Activated naive CD4-positive, alpha-beta T cell treated with anti-CD3 and anti-CD28 coated beads for 36 hours (primary cell): Measurements from ENCODE around the gene TNNT2. TPM values are rescaled to one million over a fixed set of nuclear protein-coding genes. Genes with fewer than 3 reads are reported as not detected.

Experiments
- CTCF ChIA-PET: fragments of 350-600 bp; sonication (Branson Sonifier 250); formaldehyde crosslinking; loops from one replicate; lab custom pipeline; 2021; ENCODE audit warnings: antibody characterized with exemption; lab: Charles Lee
- DNase-seq: peaks from one replicate; pipeline ENCODE4 v3.0.0-alpha.2; 2020
- H3K27ac Mint-ChIP-seq: one replicate; pipeline ENCODE4 v1.8.0; 2021; ENCODE audit warnings: mild to moderate bottlenecking, mixed read lengths
- H3K27me3 Mint-ChIP-seq: one replicate; pipeline ENCODE4 v1.8.0; 2021; ENCODE audit warnings: low read depth, mixed read lengths
- H3K36me3 Mint-ChIP-seq: one replicate; pipeline ENCODE4 v1.8.0; 2021; ENCODE audit warnings: low read depth, mixed read lengths
- H3K4me1 Mint-ChIP-seq: one replicate; pipeline ENCODE4 v1.8.0; 2021; ENCODE audit warnings: low read depth, mixed read lengths
- H3K4me3 Mint-ChIP-seq: one replicate; pipeline ENCODE4 v1.8.0; 2021; ENCODE audit warnings: mild to moderate bottlenecking, moderate library complexity, mixed read lengths
- H3K9me3 Mint-ChIP-seq: one replicate; pipeline ENCODE4 v1.8.0; 2021; ENCODE audit warnings: mixed read lengths
- intact Hi-C: fragments of 100-400 bp; cut with micrococcal nuclease; formaldehyde crosslinking; loops from one replicate; pipeline ENCODE4 v1.15.1; 2023
- total RNA-seq, 2 experiments: library from RNA; stranded (reverse); gene quantifications; one replicate each; pipeline ENCODE4 v1.2.3, GENCODE V29; 2021

TNNT2 gene
- total RNA-seq, 2 experiments from 2014 or later = not detected

- CTCF ChIA-PET = interaction anchor here (1.2 to 2.0 kb wide), 3 partner anchors 10 to 160 kb away, joined by 3 to 7 read pairs (median 4); no protein-coding TSS in a partner anchor
- H3K27me3 Mint-ChIP-seq = peaks cover 33% of the 10 kb centered on the region
- H3K27ac Mint-ChIP-seq = no peak overlapping the region
- H3K9me3 Mint-ChIP-seq = no peaks in the 10 kb centered on the region
- H3K4me1 Mint-ChIP-seq = no peaks in the 10 kb centered on the region
- H3K36me3 Mint-ChIP-seq = no peaks in the 10 kb centered on the region
- intact Hi-C loops = no loop called here
- H3K4me3 Mint-ChIP-seq = no peak overlapping the region
- DNase-seq = no peak
These were observed 22.9 kb upstream of the TNNT2 start for GRCh38 chr1:201400212-201400851.

- DNase-seq = no peak
- no peak overlapping the region for H3K4me3 Mint-ChIP-seq
- CTCF ChIA-PET = interaction anchor here (0.6 to 2.0 kb wide), 2 partner anchors 8 to 11 kb away, joined by 7 read pairs; no protein-coding TSS in a partner anchor
These were observed 22.1 kb upstream of the TNNT2 start for GRCh38 chr1:201399352-201400126.

GRCh38 chr1:201399018-201399351 lies 21.5 kb upstream of the TNNT2 start, which contains the start of gene LAD1:
Gene LAD1 (minus strand): TSS chr1:201399324. CDS start chr1:201399306, 18 bp downstream.
- Mint-ChIP-seq H3K4me1 (no peaks in the 10 kb centered on the region), H3K27me3 (peaks cover 33% of the 10 kb centered on the region), H3K9me3 (no peaks in the 10 kb centered on the region), H3K36me3 (no peaks in the 10 kb centered on the region), H3K4me3 (no peak within 1 kb of the TSS), H3K27ac (no peak within 1 kb of the TSS)
- CTCF ChIA-PET = interaction anchor here (0.6 kb wide), 1 partner anchor 9 kb away, joined by 7 read pairs; no protein-coding TSS in a partner anchor
- DNase-seq = no peak
- intact Hi-C loops = no loop called here

More at GRCh38 chr1:201399352-201400126, 22.1 kb upstream of the TNNT2 start:
- intact Hi-C loops = no loop called here
- Mint-ChIP-seq H3K4me1 (no peaks in the 10 kb centered on the region), H3K27me3 (peaks cover 33% of the 10 kb centered on the region), H3K27ac (no peak overlapping the region), H3K9me3 (no peaks in the 10 kb centered on the region), H3K36me3 (no peaks in the 10 kb centered on the region)

- DNase-seq = no peak
- intact Hi-C loops = no loop called here
These were observed 20.2 kb upstream of the TNNT2 start for GRCh38 chr1:201397675-201398074.

GRCh38 chr1:201396861-201397464 lies 19.5 kb upstream of the TNNT2 start:
- Mint-ChIP-seq H3K27me3 (peaks cover 33% of the 10 kb centered on the region), H3K4me1 (no peaks in the 10 kb centered on the region), H3K9me3 (no peaks in the 10 kb centered on the region), H3K4me3 (no peak overlapping the region), H3K27ac (no peak overlapping the region), H3K36me3 (no peaks in the 10 kb centered on the region)
- intact Hi-C loops = no loop called here
- CTCF ChIA-PET = interaction anchor here (0.9 kb wide), 1 partner anchor 174 kb away, joined by 3 read pairs; no protein-coding TSS in a partner anchor
- DNase-seq = no peak

More at GRCh38 chr1:201397675-201398074, 20.2 kb upstream of the TNNT2 start:
- Mint-ChIP-seq H3K9me3 (no peaks in the 10 kb centered on the region), H3K36me3 (no peaks in the 10 kb centered on the region), H3K4me3 (no peak overlapping the region), H3K27ac (no peak overlapping the region), H3K27me3 (peaks cover 33% of the 10 kb centered on the region), H3K4me1 (no peaks in the 10 kb centered on the region)
- CTCF ChIA-PET = no interaction called here

- H3K4me1 Mint-ChIP-seq = no peaks in the 10 kb centered on the region
- no peak for DNase-seq
- no peak overlapping the region for H3K4me3 Mint-ChIP-seq
- no peak overlapping the region for H3K27ac Mint-ChIP-seq
- H3K27me3 Mint-ChIP-seq = peaks cover 32% of the 10 kb centered on the region
- H3K9me3 Mint-ChIP-seq = no peaks in the 10 kb centered on the region
- no peaks in the 10 kb centered on the region for H3K36me3 Mint-ChIP-seq
- intact Hi-C loops = no loop called here
- CTCF ChIA-PET = interaction anchor here (0.7 to 0.9 kb wide), 2 partner anchors 86 to 173 kb away, joined by 3 read pairs; no protein-coding TSS in a partner anchor
These were observed 18.5 kb upstream of the TNNT2 start for GRCh38 chr1:201395936-201396335.

- Mint-ChIP-seq H3K27ac (no peak overlapping the region), H3K4me3 (no peak overlapping the region), H3K36me3 (no peaks in the 10 kb centered on the region), H3K27me3 (peaks cover 19% of the 10 kb centered on the region), H3K9me3 (no peaks in the 10 kb centered on the region), H3K4me1 (no peaks in the 10 kb centered on the region)
- CTCF ChIA-PET = interaction anchor here (0.9 to 1.7 kb wide), 3 partner anchors 9 to 140 kb away, joined by 4 to 5 read pairs (median 4); no protein-coding TSS in a partner anchor
- intact Hi-C loops = no loop called here
- no peak for DNase-seq
These were observed 17.1 kb upstream of the TNNT2 start for GRCh38 chr1:201394591-201394990.

GRCh38 chr1:201393076-201393475 lies 15.6 kb upstream of the TNNT2 start:
- Mint-ChIP-seq H3K4me3 (no peak overlapping the region), H3K27me3 (peaks cover 11% of the 10 kb centered on the region), H3K27ac (no peak overlapping the region), H3K4me1 (no peaks in the 10 kb centered on the region), H3K9me3 (no peaks in the 10 kb centered on the region), H3K36me3 (no peaks in the 10 kb centered on the region)
- CTCF ChIA-PET = interaction anchor here (0.5 to 1.2 kb wide), 3 partner anchors 15 to 42 kb away, joined by 3 to 5 read pairs (median 3); no protein-coding TSS in a partner anchor
- no peak for DNase-seq
- intact Hi-C loops = no loop called here

GRCh38 chr1:201391651-201392511 lies 14.4 kb upstream of the TNNT2 start:
- no peak for DNase-seq
- no peaks in the 10 kb centered on the region for H3K9me3 Mint-ChIP-seq
- peaks cover 4% of the 10 kb centered on the region for H3K27me3 Mint-ChIP-seq
- H3K36me3 Mint-ChIP-seq = no peaks in the 10 kb centered on the region
- no peaks in the 10 kb centered on the region for H3K4me1 Mint-ChIP-seq
- H3K27ac Mint-ChIP-seq = no peak overlapping the region
- intact Hi-C loops = no loop called here
- H3K4me3 Mint-ChIP-seq = no peak overlapping the region
- CTCF ChIA-PET = interaction anchor here (1.0 to 1.2 kb wide), 2 partner anchors 18 to 43 kb away, joined by 3 to 5 read pairs; no protein-coding TSS in a partner anchor

GRCh38 chr1:201391225-201391624 lies 13.7 kb upstream of the TNNT2 start:
- Mint-ChIP-seq H3K9me3 (no peaks in the 10 kb centered on the region), H3K27ac (no peak overlapping the region), H3K4me1 (no peaks in the 10 kb centered on the region), H3K27me3 (peaks cover 3% of the 10 kb centered on the region), H3K36me3 (no peaks in the 10 kb centered on the region), H3K4me3 (no peak overlapping the region)
- intact Hi-C loops = no loop called here
- DNase-seq = no peak
- CTCF ChIA-PET = interaction anchor here (1.7 kb wide), 1 partner anchor 45 kb away, joined by 8 read pairs; no protein-coding TSS in a partner anchor

- no peaks in the 10 kb centered on the region for H3K36me3 Mint-ChIP-seq
- H3K4me3 Mint-ChIP-seq = no peak overlapping the region
- H3K9me3 Mint-ChIP-seq = no peaks in the 10 kb centered on the region
- H3K27me3 Mint-ChIP-seq = peaks cover 7% of the 10 kb centered on the region
- no peaks in the 10 kb centered on the region for H3K4me1 Mint-ChIP-seq
- CTCF ChIA-PET = interaction anchor here (0.6 to 2.7 kb wide), 7 partner anchors 9 to 746 kb away, joined by 3 to 8 read pairs (median 3); no protein-coding TSS in a partner anchor
- no peak overlapping the region for H3K27ac Mint-ChIP-seq
- intact Hi-C loops = no loop called here
- DNase-seq = no peak
These were observed 11.6 kb upstream of the TNNT2 start for GRCh38 chr1:201389051-201389450.
